HL-60 (cell line): ENCODE measurements around the gene TRPM4.

Experiments used
- POLR2AphosphoS5 ChIP-seq: IDR thresholded peaks from 2 replicates; pipeline ENCODE4 v1.6.1; 2012; ENCODE audit warnings: low read depth
- REST ChIP-seq: IDR thresholded peaks from 2 replicates; pipeline ENCODE4 v1.6.1; 2012; ENCODE audit warnings: low read depth; ENCODE audit not compliant: insufficient replicate concordance
- TF ChIP-seq, protein P1 (sequence below): IDR thresholded peaks from one replicate; pipeline ENCODE4 v1.5.1; 2011; ENCODE audit warnings: low read length, control low read depth, inconsistent platforms; ENCODE audit not compliant: insufficient read depth

GRCh38 chr19:49249933-49250332 is 92.3 kb downstream of the TRPM4 start:
- TF ChIP-seq, protein P1, sequence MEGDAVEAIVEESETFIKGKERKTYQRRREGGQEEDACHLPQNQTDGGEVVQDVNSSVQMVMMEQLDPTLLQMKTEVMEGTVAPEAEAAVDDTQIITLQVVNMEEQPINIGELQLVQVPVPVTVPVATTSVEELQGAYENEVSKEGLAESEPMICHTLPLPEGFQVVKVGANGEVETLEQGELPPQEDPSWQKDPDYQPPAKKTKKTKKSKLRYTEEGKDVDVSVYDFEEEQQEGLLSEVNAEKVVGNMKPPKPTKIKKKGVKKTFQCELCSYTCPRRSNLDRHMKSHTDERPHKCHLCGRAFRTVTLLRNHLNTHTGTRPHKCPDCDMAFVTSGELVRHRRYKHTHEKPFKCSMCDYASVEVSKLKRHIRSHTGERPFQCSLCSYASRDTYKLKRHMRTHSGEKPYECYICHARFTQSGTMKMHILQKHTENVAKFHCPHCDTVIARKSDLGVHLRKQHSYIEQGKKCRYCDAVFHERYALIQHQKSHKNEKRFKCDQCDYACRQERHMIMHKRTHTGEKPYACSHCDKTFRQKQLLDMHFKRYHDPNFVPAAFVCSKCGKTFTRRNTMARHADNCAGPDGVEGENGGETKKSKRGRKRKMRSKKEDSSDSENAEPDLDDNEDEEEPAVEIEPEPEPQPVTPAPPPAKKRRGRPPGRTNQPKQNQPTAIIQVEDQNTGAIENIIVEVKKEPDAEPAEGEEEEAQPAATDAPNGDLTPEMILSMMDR: no peak
- TF ChIP-seq POLR2AphosphoS5 (no peak), REST (no peak)
